Trophoblast cell (in vitro differentiated cells and primary cell): ENCODE data around the gene CLIC3.

Experiments used
- DNase-seq, 2 donors: peaks; one replicate each; pipeline ENCODE4 v3.0.0-alpha.2; 2016
- H2AFZ ChIP-seq: 2 replicates; pipeline ENCODE4 v1.6.1; 2013; ENCODE audit warnings: low read length, moderate library complexity, mild to moderate bottlenecking; ENCODE audit not compliant: insufficient read depth, poor library complexity
- H2AK5ac ChIP-seq: 2 replicates; pipeline ENCODE4 v1.6.1; 2013; ENCODE audit warnings: mild to moderate bottlenecking, low read length
- H2BK120ac ChIP-seq: 2 replicates; pipeline ENCODE4 v1.6.1; 2013; ENCODE audit warnings: low read length, mild to moderate bottlenecking, moderate library complexity; ENCODE audit not compliant: insufficient read depth, poor library complexity
- H2BK12ac ChIP-seq: 2 replicates; pipeline ENCODE4 v1.6.1; 2013; ENCODE audit warnings: mild to moderate bottlenecking, low read length, moderate library complexity
- H2BK5ac ChIP-seq: 2 replicates; pipeline ENCODE4 v1.6.1; 2013; ENCODE audit warnings: low read length, low read depth, moderate library complexity, mild to moderate bottlenecking; ENCODE audit not compliant: poor library complexity
- H3K14ac ChIP-seq: 2 replicates; pipeline ENCODE4 v1.6.1; 2013; ENCODE audit warnings: mild to moderate bottlenecking, low read length
- H3K18ac ChIP-seq: 2 replicates; pipeline ENCODE4 v1.6.1; 2013; ENCODE audit warnings: mild to moderate bottlenecking, low read length
- H3K23ac ChIP-seq: 2 replicates; pipeline ENCODE4 v1.6.1; 2013; ENCODE audit warnings: low read length
- H3K27ac ChIP-seq: 2 replicates; pipeline ENCODE4 v1.5.1; 2013; ENCODE audit warnings: low read depth, mild to moderate bottlenecking, inconsistent platforms, low read length, moderate library complexity
- H3K27me3 ChIP-seq: 2 replicates; pipeline ENCODE4 v1.6.1; 2013; ENCODE audit warnings: inconsistent platforms, mild to moderate bottlenecking, low read length, moderate library complexity; ENCODE audit not compliant: insufficient read depth
- H3K36me3 ChIP-seq, 2 experiments: 1 replicate in 1 of 2; 2 replicates in 1 of 2; pipeline ENCODE4 v1.6.1; 2013; ENCODE audit warnings: low read length in 2 of 2, mild to moderate bottlenecking in 2 of 2, moderate library complexity in 1 of 2; ENCODE audit not compliant: insufficient read depth in 2 of 2, control insufficient read depth in 1 of 2
- H3K4ac ChIP-seq: 2 replicates; pipeline ENCODE4 v1.6.1; 2013; ENCODE audit warnings: low read depth, mild to moderate bottlenecking, low read length, moderate library complexity
- H3K4me1 ChIP-seq, 2 experiments: 1 replicate in 1 of 2; 2 replicates in 1 of 2; pipeline ENCODE4 v1.6.1; 2013; ENCODE audit warnings: low read length in 2 of 2, mild to moderate bottlenecking in 2 of 2, moderate library complexity in 1 of 2; ENCODE audit not compliant: insufficient read depth in 2 of 2, control insufficient read depth in 1 of 2
- H3K4me2 ChIP-seq: 2 replicates; pipeline ENCODE4 v1.6.1; 2013; ENCODE audit warnings: inconsistent platforms, mild to moderate bottlenecking, low read length, moderate library complexity
- H3K4me3 ChIP-seq: 2 replicates; pipeline ENCODE4 v1.5.1; 2013; ENCODE audit warnings: mild to moderate bottlenecking, low read depth, low read length, inconsistent platforms
- H3K79me1 ChIP-seq: one replicate; pipeline ENCODE4 v1.6.1; 2013; ENCODE audit warnings: low read length
- H3K79me2 ChIP-seq: 2 replicates; pipeline ENCODE4 v1.6.1; 2013; ENCODE audit warnings: low read length, mild to moderate bottlenecking; ENCODE audit not compliant: control insufficient read depth, insufficient read depth, poor library complexity
- H3K9ac ChIP-seq: 2 replicates; pipeline ENCODE4 v1.6.1; 2013; ENCODE audit warnings: mild to moderate bottlenecking, low read length
- H3K9me3 ChIP-seq: 2 replicates; pipeline ENCODE4 v1.6.1; 2013; ENCODE audit warnings: low read depth, mild to moderate bottlenecking, control low read depth, inconsistent platforms, low read length; ENCODE audit not compliant: insufficient read depth
- H4K12ac ChIP-seq: 2 replicates; pipeline ENCODE4 v1.6.1; 2013; ENCODE audit warnings: low read depth, mild to moderate bottlenecking, low read length, moderate library complexity
- H4K8ac ChIP-seq: 2 replicates; pipeline ENCODE4 v1.6.1; 2013; ENCODE audit warnings: low read depth, mild to moderate bottlenecking, low read length, moderate library complexity
- H4K91ac ChIP-seq: one replicate; pipeline ENCODE4 v1.6.1; 2013; ENCODE audit warnings: low read depth, mild to moderate bottlenecking, low read length, moderate library complexity
- WGBS: extraction: QIAGEN DNeasy Blood & Tissue Kit; methylation state at CpG from one replicate; pipeline ENCODE4 v1.1.7; 2013; ENCODE audit warnings: missing lambda C conversion rate; ENCODE audit not compliant: insufficient read length, insufficient coverage; ENCODE audit errors: extremely low coverage; 5-methylcytosine and 5-hydroxymethylcytosine counted together

The CLIC3 gene

GRCh38 chr9:136994888-136995230, 1.5 kb downstream of the CLIC3 start:
- Histone ChIP-seq H3K14ac (no peak overlapping the region), H3K79me2 (peaks cover 15% of the 10 kb centered on the region), H4K91ac (no peak overlapping the region), H3K27me3 (no peaks in the 10 kb centered on the region), H3K18ac (no peak overlapping the region), H3K23ac (no peak overlapping the region), H3K4me1 (peaks cover 40 to 54% of the 10 kb centered on the region in 2 experiments), H3K4ac (no peak overlapping the region), H3K4me2 (no peak overlapping the region), H4K12ac (no peak overlapping the region), H2BK12ac (no peak overlapping the region), H3K79me1 (peaks cover 42% of the 10 kb centered on the region), H3K9ac (no peak overlapping the region), H2BK120ac (no peak overlapping the region), H2AFZ (no peak overlapping the region), H2BK5ac (no peak overlapping the region), H2AK5ac (no peak overlapping the region), H3K27ac (no peak overlapping the region), H3K36me3 (peaks cover 15 to 21% of the 10 kb centered on the region in 2 experiments), H4K8ac (no peak overlapping the region), H3K4me3 (no peak overlapping the region), H3K9me3 (peaks cover 3% of the 10 kb centered on the region)
- peak in 1 of 2 donors; percentile 48 for DNase-seq
- no CpG with 5 or more reads among the region's 40 CpGs for WGBS

- no peak overlapping the region for H2BK12ac ChIP-seq
- H3K79me1 ChIP-seq, result peaks cover 42% of the 10 kb centered on the region
- peaks cover 3% of the 10 kb centered on the region for H3K9me3 ChIP-seq
- H3K79me2 ChIP-seq, result peaks cover 15% of the 10 kb centered on the region
- H2AK5ac ChIP-seq, result no peak overlapping the region
- H2BK5ac ChIP-seq, result peak overlapping the region; percentile 14
- H3K23ac ChIP-seq, result no peak overlapping the region
- H4K8ac ChIP-seq, result peak overlapping the region; percentile 54
- WGBS, result no CpG with 5 or more reads among the region's 54 CpGs
- peak overlapping the region; percentile 77 for H4K91ac ChIP-seq
- no peak overlapping the region for H3K4ac ChIP-seq
- peak overlapping the region; percentile 13 for H3K18ac ChIP-seq
- peaks cover 40 to 54% of the 10 kb centered on the region in 2 experiments for H3K4me1 ChIP-seq
- peak overlapping the region; percentile 35 for H2BK120ac ChIP-seq
- H3K27ac ChIP-seq, result peak overlapping the region; percentile 36
- peak overlapping the region; percentile 6 for H3K14ac ChIP-seq
- H3K36me3 ChIP-seq, result peaks cover 15 to 21% of the 10 kb centered on the region in 2 experiments
- H4K12ac ChIP-seq, result peak overlapping the region; percentile 21
- no peak overlapping the region for H3K9ac ChIP-seq
- no peaks in the 10 kb centered on the region for H3K27me3 ChIP-seq
- peak; percentile 34 to 43 for DNase-seq
- H2AFZ ChIP-seq, result no peak overlapping the region
- peak overlapping the region; percentile 13 for H3K4me2 ChIP-seq
- no peak overlapping the region for H3K4me3 ChIP-seq
These were observed 2.0 kb downstream of the CLIC3 start for GRCh38 chr9:136994180-136994887.

- Histone ChIP-seq H3K27ac (peak overlapping the region; percentile 75), H3K79me2 (peaks cover 15% of the 10 kb centered on the region), H3K9ac (peak overlapping the region; percentile 78), H3K9me3 (peaks cover 3% of the 10 kb centered on the region), H2AFZ (no peak overlapping the region), H3K14ac (peak overlapping the region; percentile 86), H4K8ac (peak overlapping the region; percentile 12), H3K4me3 (peak overlapping the region; percentile 83), H3K4ac (peak overlapping the region; percentile 8), H2BK120ac (peak overlapping the region; percentile 50), H3K79me1 (peaks cover 32% of the 10 kb centered on the region), H3K36me3 (peaks cover 15 to 21% of the 10 kb centered on the region in 2 experiments), H2AK5ac (peak overlapping the region; percentile 1), H3K27me3 (no peaks in the 10 kb centered on the region), H3K4me2 (peak overlapping the region; percentile 97), H2BK5ac (peak overlapping the region; percentile 67), H4K12ac (peak overlapping the region; percentile 54), H2BK12ac (no peak overlapping the region), H4K91ac (peak overlapping the region; percentile 77), H3K23ac (no peak overlapping the region), H3K18ac (peak overlapping the region; percentile 83), H3K4me1 (peaks cover 38 to 48% of the 10 kb centered on the region in 2 experiments)
- WGBS, result no CpG with 5 or more reads among the region's 18 CpGs
- no peak for DNase-seq
These were observed 3.5 kb downstream of the CLIC3 start for GRCh38 chr9:136992819-136993369.

- H3K36me3 ChIP-seq, result peaks cover 15 to 21% of the 10 kb centered on the region in 2 experiments
- H4K8ac ChIP-seq, result peak within 1 kb of the TSS; percentile 61
- H3K9me3 ChIP-seq, result peaks cover 3% of the 10 kb centered on the region
- no peaks in the 10 kb centered on the region for H3K27me3 ChIP-seq
- H3K9ac ChIP-seq, result peak within 1 kb of the TSS; percentile 78
- peak within 1 kb of the TSS; percentile 86 for H3K14ac ChIP-seq
- peaks cover 33 to 41% of the 10 kb centered on the region in 2 experiments for H3K4me1 ChIP-seq
- H2BK120ac ChIP-seq, result peak within 1 kb of the TSS; percentile 50
- H3K79me1 ChIP-seq, result peaks cover 28% of the 10 kb centered on the region
- H2BK12ac ChIP-seq, result no peak within 1 kb of the TSS
- peak within 1 kb of the TSS; percentile 75 for H3K27ac ChIP-seq
- H3K4me2 ChIP-seq, result peak within 1 kb of the TSS; percentile 97
- H4K12ac ChIP-seq, result peak within 1 kb of the TSS; percentile 54
- H4K91ac ChIP-seq, result peak within 1 kb of the TSS; percentile 77
- H3K23ac ChIP-seq, result no peak within 1 kb of the TSS
- H3K4ac ChIP-seq, result peak within 1 kb of the TSS; percentile 8
- peaks cover 11% of the 10 kb centered on the region for H3K79me2 ChIP-seq
- peak; percentile 85 to 91 for DNase-seq
- H2BK5ac ChIP-seq, result peak within 1 kb of the TSS; percentile 67
- no CpG with 5 or more reads among the region's 92 CpGs for WGBS
- H3K18ac ChIP-seq, result peak within 1 kb of the TSS; percentile 83
- H2AFZ ChIP-seq, result peak within 1 kb of the TSS; percentile 59
- peak within 1 kb of the TSS; percentile 83 for H3K4me3 ChIP-seq
- peak within 1 kb of the TSS; percentile 1 for H2AK5ac ChIP-seq
These were observed 4.2 kb downstream of the CLIC3 start, which contains the start of gene PAXX for GRCh38 chr9:136991993-136992818. Gene PAXX, plus strand, starts transcription at chr9:136992422. Its CDS starts 22 bp downstream, at chr9:136992444.
